SW480 (cell line): ENCODE data around the gene BBS4.
"Not testable (repeated sequence)": the region's sequence is repeated elsewhere in the genome, so short reads cannot be mapped to it uniquely, and the experiment has no call there.

ENCODE experiments used
- DNase-seq: peaks from one replicate; pipeline ENCODE4 v3.0.0-alpha.2; 2016; ENCODE audit warnings: low spot score

Gene BBS4

GRCh38 chr15:72685925-72686794 lies at the start of gene BBS4, which contains the start of gene HIGD2B:
TSS of gene BBS4 (plus strand) at chr15:72686207. CDS start at chr15:72686228, 21 bp downstream.
TSS of gene HIGD2B (minus strand) at chr15:72686182. CDS start at chr15:72676374, 9,808 bp downstream.
- peak; percentile 96 for DNase-seq

GRCh38 chr15:72636519-72637282 lies 49.3 kb upstream of the BBS4 start:
- DNase-seq, result peak; percentile 74

- DNase-seq, result not testable (repeated sequence)
Observed at GRCh38 chr15:72639759-72640483, 46.1 kb upstream of the BBS4 start.

- DNase-seq, result not testable (repeated sequence)
Observed at GRCh38 chr15:72642271-72642670, 43.7 kb upstream of the BBS4 start.

GRCh38 chr15:72648631-72649253 lies 37.3 kb upstream of the BBS4 start:
- not testable (repeated sequence) for DNase-seq

GRCh38 chr15:72654397-72654796 lies 31.6 kb upstream of the BBS4 start, which contains the start of gene GOLGA6B:
TSS of gene GOLGA6B (plus strand) at chr15:72654697. CDS start at chr15:72654738, 41 bp downstream.
- DNase-seq, result not testable (repeated sequence)

GRCh38 chr15:72656014-72656413 lies 30.0 kb upstream of the BBS4 start:
- DNase-seq, result not testable (repeated sequence)

- not testable (repeated sequence) for DNase-seq
Observed at GRCh38 chr15:72661081-72661480, 24.9 kb upstream of the BBS4 start.

- not testable (repeated sequence) for DNase-seq
Observed at GRCh38 chr15:72663931-72664330, 22.1 kb upstream of the BBS4 start.

- not testable (repeated sequence) for DNase-seq
Observed at GRCh38 chr15:72665706-72666105, 20.3 kb upstream of the BBS4 start.

GRCh38 chr15:72669803-72670202 lies 16.2 kb upstream of the BBS4 start:
- not testable (repeated sequence) for DNase-seq

GRCh38 chr15:72670656-72671352 lies 15.2 kb upstream of the BBS4 start:
- DNase-seq, result peak; percentile 72

GRCh38 chr15:72671525-72671924 lies 14.5 kb upstream of the BBS4 start:
- no peak for DNase-seq

GRCh38 chr15:72676838-72677237 lies 9.2 kb upstream of the BBS4 start:
- no peak for DNase-seq

- DNase-seq, result no peak
Observed at GRCh38 chr15:72680931-72681330, 5.1 kb upstream of the BBS4 start.

- DNase-seq, result no peak
Observed at GRCh38 chr15:72682772-72683171, 3.2 kb upstream of the BBS4 start.

GRCh38 chr15:72685301-72685924 lies 594 bp upstream of the BBS4 start:
- DNase-seq, result peak; percentile 4

- DNase-seq, result no peak
Observed at GRCh38 chr15:72688697-72689096, 2.7 kb downstream of the BBS4 start.

- no peak for DNase-seq
Observed at GRCh38 chr15:72690938-72691337, 4.9 kb downstream of the BBS4 start.

- DNase-seq, result no peak
Observed at GRCh38 chr15:72698938-72699337, 12.9 kb downstream of the BBS4 start.
